CD4-positive, alpha-beta T cell treated with Interferon alpha-2 for 1 hour (primary cell): ENCODE data around the gene SLC44A4.
A peak's percentile ranks its signal among the peaks of the same experiment; 100 is the strongest.
"Not testable (repeated sequence)": the region's sequence is repeated elsewhere in the genome, so short reads cannot be mapped to it uniquely, and the experiment has no call there.

Source experiments
- DNase-seq, 2 donors: peaks; one replicate each; pipeline ENCODE4 v3.0.0-alpha.2; 2020 to 2022

SLC44A4 gene

DNA sequence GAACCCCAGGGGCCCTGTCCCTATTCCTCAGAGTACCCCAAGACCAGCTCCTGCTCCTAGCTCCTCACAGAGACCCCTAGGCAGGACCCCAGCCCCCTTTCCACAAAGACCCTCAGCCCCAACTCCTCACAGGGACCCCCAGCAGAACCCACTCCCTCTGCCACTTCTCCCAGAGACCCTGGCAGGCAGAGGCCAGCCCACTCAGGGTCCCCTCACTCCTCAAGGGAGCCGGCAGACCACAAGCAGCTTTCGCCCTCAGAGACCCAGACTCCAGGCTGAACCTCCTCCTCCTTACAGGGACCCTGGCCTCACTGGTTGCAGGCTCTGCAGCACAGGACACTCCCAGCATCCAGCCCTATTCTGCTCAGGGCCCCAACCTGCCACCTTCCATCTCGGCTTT is 575 bp downstream of the SLC44A4 start:
- DNase-seq: no peak

GRCh38 chr6:31877651-31878161 is 1.1 kb downstream of the SLC44A4 start:
- DNase-seq: no peak

GRCh38 chr6:31877125-31877650 is 1.6 kb downstream of the SLC44A4 start:
- DNase-seq: no peak

DNA sequence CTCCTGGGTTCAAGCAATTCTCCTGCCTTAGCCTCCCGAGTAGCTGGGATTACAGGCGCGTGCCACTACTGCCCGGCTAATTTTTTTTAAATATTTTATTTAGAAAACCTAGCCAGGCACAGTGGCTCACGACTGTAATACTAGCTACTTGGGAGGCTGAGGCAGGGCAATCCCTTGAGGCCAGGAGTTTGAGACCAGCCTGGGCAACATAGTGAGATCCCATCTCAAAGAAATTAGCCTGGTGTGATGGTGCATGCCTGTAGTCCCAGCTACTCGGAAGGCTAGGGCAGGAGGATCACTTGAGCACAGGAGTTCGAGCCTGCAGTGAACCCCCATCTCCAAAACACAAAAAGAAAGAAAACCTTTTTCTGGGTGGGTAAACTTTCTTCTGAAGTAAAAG is 2.4 kb downstream of the SLC44A4 start:
- DNase-seq: no peak

DNA sequence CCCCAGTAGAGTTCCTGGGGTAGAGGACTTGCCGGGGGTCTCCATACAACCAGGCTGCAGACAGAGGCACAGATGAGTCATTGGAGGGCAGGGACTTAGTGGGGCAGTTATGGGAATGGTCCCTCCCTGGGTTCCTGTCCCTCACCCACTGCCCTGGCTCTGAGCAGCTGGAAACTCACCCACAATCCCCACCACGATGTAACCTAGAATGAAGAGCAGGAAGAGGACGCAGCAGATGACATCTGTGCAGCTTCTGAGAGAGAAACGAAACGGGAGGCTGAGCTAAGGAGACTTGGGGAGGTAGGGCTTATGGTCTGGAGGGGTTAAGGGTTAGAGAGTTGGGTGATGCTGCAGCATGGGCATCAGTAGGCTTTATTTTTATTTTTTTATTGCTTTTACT is 2.9 kb downstream of the SLC44A4 start:
- no peak for DNase-seq

- no peak for DNase-seq
Measured at GRCh38 chr6:31874836-31875572, 3.8 kb downstream of the SLC44A4 start.

GRCh38 chr6:31874084-31874670 is 4.6 kb downstream of the SLC44A4 start:
- no peak for DNase-seq

DNA sequence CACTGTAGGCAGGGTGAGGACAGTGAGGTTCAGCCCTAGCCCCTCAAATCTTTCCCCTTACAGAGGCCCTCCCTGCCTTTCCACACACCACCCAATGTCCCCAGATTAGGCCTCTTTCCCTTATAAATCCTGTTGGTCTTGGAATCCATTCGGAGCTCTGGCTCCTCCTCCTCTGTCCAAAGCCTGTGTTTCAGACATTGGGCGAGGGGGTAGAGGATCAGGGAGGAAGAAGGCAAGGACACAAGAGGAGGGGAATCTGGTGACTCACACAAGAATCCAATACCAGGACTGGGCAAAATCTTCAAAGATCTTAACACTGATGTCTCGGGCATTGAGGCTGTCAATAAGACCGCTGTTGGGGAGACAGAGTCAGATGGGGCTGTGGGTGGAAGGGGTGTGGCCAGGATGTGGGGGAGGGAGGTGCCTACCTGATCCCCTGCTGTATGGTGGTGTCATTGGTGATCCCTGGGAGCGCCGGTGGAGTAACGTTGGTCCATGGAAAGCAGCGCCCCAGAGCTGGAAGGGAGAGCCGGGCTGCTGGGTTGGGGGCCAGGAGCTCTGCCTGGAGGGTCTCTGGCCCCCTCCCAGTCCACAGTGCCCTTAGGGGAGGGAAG is 7.6 kb downstream of the SLC44A4 start:
- DNase-seq: no peak

- no peak for DNase-seq
Measured at GRCh38 chr6:31870385-31870921, 8.3 kb downstream of the SLC44A4 start.

DNA sequence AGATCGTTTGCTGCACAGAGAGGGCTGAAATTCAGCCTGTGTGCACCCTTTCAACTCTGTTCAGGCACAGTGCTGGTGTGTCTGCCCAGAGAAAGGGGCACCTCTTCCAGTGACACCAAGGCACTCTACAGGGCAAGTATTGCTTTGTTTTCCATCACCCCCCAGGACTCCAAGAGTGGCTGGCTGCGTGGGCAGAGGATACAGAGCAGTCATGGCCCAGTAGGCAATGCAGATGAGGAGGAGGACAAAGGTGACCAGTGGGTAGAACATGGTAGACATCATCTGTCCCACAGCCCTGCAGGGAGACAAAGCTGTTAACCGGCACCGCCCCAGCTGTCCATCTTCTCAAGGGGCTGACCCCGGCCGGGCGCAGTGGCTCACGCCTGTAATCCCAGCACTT is 9.5 kb downstream of the SLC44A4 start:
- DNase-seq: no peak

DNA sequence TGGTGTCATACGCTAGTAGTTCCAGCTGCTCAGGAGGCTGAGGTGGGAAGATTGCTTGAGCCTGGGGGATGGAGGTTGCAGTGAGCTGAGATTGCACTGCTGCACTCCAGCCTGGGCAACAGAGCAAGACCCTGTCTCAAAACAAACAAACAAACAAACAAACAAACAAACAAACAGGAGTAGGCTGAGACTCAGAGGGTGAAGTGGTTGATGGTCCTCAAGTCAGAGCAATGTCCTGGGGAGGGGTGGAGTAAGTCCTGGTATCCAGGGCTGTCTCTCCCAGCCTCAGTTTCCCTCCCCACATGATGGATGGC is 10.2 kb downstream of the SLC44A4 start:
- not testable (repeated sequence) for DNase-seq

- no peak for DNase-seq
Measured at GRCh38 chr6:31865205-31866118, 13.3 kb downstream of the SLC44A4 start.

GRCh38 chr6:31864818-31865204 is 14.0 kb downstream of the SLC44A4 start:
- DNase-seq: no peak

DNA sequence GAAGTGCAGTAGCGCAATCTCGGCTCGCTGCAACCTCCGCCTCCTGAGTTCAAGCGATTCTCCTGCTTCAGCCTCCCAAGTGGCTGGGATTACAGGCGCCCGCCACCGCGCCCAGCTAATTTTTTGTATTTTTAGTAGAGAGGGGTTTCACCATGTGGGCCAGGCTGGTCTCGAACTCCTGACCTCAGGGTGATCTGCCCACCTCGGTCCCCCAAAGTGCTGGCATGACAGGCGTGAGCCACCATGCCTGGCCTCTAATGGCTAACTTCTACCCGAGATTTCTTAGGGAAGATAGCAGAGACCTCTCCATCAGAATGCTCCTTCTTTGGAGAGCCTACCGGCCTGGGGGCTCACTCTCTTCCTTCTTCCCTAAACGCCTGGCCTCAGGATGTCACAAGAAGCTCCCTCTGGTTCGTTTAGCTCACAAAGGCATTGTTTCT is 14.7 kb downstream of the SLC44A4 start:
- not testable (repeated sequence) for DNase-seq

GRCh38 chr6:31862344-31863235 is 16.2 kb downstream of the SLC44A4 start, which contains the start of gene NEU1:
Gene NEU1 (minus strand): TSS chr6:31862821. CDS start chr6:31862776, 45 bp downstream.
- peak; percentile 100 for DNase-seq

DNA sequence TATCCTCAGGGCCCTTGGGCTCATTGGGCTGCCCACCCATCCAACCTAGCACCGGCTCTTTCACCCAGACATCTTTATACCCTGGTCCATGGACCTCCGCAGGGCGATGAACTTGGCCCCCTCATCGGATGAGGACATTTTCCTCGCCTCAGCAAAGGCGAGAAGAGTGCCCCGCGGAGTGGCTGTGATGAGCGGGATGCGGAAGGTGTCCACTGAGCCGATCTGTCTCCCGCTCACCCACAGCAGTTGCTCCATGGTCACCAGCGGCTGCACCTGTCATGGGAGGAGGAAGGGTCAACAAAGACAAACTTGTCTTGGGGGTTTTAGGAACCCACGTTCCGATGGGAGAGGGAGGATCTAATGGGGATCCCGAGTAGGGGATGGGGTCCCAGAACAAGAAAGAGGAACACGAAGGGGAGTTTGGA is 16.9 kb downstream of the SLC44A4 start:
- no peak for DNase-seq

DNA sequence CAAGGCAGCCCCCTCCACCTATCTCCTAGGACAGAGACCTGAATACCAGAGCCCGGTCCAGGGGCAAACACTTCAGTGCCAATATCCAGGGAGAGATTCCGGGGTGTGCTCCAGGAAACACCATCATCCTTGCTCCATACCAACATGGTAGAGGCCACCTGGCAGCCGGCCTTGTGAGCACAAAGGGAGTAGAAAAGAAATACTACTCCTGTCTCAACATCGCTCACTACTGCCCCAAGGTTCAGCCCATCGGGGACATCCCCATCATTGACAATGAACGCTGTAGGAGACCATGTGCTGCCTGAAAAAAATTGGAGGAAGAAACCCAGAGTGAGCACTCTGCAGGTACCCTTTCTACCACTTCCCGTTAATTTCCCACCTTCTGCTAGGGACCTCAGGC is 17.6 kb downstream of the SLC44A4 start:
- no peak for DNase-seq

DNA sequence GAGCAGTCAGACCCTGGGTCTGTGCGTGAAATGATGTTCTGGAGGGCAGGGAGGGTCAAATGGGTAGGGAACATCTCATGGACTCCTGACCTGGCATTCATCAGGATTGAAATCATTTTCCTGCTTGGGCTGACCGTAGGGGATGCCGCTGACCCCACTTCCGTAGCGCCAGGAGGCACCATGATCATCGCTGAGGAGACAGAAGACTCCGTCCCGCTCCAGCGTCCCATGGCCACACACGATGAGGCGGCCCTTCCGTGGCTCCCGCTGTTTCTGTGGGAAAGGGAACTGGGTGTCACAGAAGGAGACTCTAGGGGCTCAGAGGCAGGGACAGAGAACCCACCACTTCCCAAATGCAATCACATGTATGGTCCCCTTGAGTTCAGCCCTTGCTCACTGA is 18.4 kb downstream of the SLC44A4 start:
- DNase-seq: no peak

DNA sequence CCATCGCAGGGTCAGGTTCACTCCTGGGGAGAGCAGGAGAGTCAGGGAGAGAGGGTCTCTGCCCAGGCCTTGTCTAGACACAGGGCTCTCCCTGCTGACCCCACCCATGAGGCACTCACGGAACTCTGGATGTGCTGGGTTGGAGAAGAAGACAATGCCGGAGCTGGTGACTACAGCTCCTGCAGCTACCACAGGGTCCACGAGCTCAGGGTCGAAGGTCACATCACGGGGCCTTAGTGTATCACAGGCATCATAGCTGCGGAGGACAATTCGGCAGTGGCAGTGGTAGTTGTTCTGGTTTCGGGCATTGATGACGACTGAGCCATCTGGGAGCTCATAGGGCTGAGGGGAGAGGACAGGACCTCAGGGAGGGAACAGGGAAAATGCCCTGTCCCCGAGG is 18.9 kb downstream of the SLC44A4 start:
- DNase-seq: no peak

DNA sequence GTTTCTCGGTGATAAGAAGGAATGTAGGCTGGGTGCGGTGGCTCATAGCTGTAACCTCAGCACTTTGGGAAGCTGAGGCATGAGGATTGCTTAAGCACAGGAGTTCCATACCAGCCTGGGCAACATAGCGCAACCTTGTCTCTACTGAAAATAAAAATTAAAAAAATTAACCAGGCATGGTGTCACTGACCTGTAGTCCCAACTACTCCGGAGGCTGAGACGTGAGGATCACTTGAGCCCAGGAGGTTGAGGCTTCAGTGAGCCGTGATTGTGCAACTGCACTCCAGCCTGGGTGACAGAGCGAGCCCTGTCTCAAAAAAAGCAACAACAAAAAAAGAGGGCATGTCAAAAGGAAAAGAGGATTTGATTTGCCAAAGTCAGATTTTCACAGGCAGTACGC is 20.1 kb downstream of the SLC44A4 start:
- DNase-seq: no peak

GRCh38 chr6:31857774-31858173 is 21.0 kb downstream of the SLC44A4 start:
- not testable (repeated sequence) for DNase-seq
